Measurements from ENCODE around the gene PLXNB2.

Gene PLXNB2

GRCh38 chr22:50305923-50306566 is 1.4 kb downstream of the PLXNB2 start:
- Histone ChIP-seq H3K27me3 (ENCODE audit: low read depth, low read length) (no peaks in the 10 kb centered on the region), H4K20me1 (ENCODE audit: insufficient read depth, low read length) (peaks cover 27% of the 10 kb centered on the region), H3K4me1 (ENCODE audit: low read length) (peaks cover 43% of the 10 kb centered on the region), H3K9me3 (ENCODE audit: insufficient read depth, low read length) (no peaks in the 10 kb centered on the region), H3K4me2 (ENCODE audit: low read length) (peak overlapping the region; percentile 90), H3K9ac (ENCODE audit: low read length) (peak overlapping the region; percentile 95), H3K27ac (ENCODE audit: low read length) (peak overlapping the region; percentile 92), H3K36me3 (replicated peaks; ENCODE audit: low read depth, low read length) (no peaks in the 10 kb centered on the region), H3K4me3 (ENCODE audit: low read length) (peak overlapping the region; percentile 86), H2AFZ (ENCODE audit: low read depth, low read length) (no peak overlapping the region), H3K79me2 (ENCODE audit: low read length) (peaks cover 60% of the 10 kb centered on the region)
- TF ChIP-seq, protein P1, sequence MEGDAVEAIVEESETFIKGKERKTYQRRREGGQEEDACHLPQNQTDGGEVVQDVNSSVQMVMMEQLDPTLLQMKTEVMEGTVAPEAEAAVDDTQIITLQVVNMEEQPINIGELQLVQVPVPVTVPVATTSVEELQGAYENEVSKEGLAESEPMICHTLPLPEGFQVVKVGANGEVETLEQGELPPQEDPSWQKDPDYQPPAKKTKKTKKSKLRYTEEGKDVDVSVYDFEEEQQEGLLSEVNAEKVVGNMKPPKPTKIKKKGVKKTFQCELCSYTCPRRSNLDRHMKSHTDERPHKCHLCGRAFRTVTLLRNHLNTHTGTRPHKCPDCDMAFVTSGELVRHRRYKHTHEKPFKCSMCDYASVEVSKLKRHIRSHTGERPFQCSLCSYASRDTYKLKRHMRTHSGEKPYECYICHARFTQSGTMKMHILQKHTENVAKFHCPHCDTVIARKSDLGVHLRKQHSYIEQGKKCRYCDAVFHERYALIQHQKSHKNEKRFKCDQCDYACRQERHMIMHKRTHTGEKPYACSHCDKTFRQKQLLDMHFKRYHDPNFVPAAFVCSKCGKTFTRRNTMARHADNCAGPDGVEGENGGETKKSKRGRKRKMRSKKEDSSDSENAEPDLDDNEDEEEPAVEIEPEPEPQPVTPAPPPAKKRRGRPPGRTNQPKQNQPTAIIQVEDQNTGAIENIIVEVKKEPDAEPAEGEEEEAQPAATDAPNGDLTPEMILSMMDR (IDR thresholded peaks at IDR 0.05; ENCODE audit: low read depth, low read length) = no peak
- TF ChIP-seq EZH2phosphoT487 (IDR thresholded peaks at IDR 0.05; ENCODE audit: low read depth) = no peak

DNA sequence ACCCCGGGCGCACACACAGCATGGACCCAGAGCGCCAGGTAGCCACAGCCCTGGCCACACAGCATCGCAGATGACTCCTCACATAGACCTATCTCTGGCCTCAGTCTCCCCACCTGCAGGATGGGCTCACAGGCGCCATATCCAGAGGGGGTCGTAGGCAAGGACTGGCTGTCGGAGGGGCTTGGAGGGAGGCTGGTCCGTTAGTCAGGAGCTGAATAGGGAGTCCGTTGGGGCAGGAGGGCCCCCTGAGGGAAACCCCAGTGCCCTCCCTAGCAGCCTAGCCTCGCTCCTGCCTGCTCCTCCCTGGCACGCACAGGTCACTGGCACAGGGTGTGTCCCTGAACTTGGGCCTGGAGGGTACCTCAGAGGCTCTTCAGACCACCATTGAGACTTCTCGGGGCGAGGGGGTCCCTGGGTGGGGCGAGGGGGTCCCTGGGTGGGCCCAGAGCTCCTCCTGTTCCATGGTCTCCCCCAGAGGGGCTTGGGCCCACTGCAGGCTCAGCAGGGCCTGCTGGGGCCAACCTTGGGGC is 2.0 kb downstream of the PLXNB2 start:
- TF ChIP-seq EZH2phosphoT487 (IDR thresholded peaks at IDR 0.05; ENCODE audit: low read depth) = no peak
- TF ChIP-seq, protein P1 (IDR thresholded peaks at IDR 0.05; ENCODE audit: low read depth, low read length) = no peak
- Histone ChIP-seq H4K20me1 (ENCODE audit: insufficient read depth, low read length) (peaks cover 32% of the 10 kb centered on the region), H3K27ac (ENCODE audit: low read length) (peak overlapping the region; percentile 92), H3K4me2 (ENCODE audit: low read length) (peak overlapping the region; percentile 90), H3K9ac (ENCODE audit: low read length) (peak overlapping the region; percentile 95), H3K4me1 (ENCODE audit: low read length) (peaks cover 43% of the 10 kb centered on the region), H3K36me3 (replicated peaks; ENCODE audit: low read depth, low read length) (no peaks in the 10 kb centered on the region), H3K79me2 (ENCODE audit: low read length) (peaks cover 65% of the 10 kb centered on the region), H3K27me3 (ENCODE audit: low read depth, low read length) (no peaks in the 10 kb centered on the region), H2AFZ (ENCODE audit: low read depth, low read length) (no peak overlapping the region), H3K9me3 (ENCODE audit: insufficient read depth, low read length) (no peaks in the 10 kb centered on the region), H3K4me3 (ENCODE audit: low read length) (peak overlapping the region; percentile 86)

DNA sequence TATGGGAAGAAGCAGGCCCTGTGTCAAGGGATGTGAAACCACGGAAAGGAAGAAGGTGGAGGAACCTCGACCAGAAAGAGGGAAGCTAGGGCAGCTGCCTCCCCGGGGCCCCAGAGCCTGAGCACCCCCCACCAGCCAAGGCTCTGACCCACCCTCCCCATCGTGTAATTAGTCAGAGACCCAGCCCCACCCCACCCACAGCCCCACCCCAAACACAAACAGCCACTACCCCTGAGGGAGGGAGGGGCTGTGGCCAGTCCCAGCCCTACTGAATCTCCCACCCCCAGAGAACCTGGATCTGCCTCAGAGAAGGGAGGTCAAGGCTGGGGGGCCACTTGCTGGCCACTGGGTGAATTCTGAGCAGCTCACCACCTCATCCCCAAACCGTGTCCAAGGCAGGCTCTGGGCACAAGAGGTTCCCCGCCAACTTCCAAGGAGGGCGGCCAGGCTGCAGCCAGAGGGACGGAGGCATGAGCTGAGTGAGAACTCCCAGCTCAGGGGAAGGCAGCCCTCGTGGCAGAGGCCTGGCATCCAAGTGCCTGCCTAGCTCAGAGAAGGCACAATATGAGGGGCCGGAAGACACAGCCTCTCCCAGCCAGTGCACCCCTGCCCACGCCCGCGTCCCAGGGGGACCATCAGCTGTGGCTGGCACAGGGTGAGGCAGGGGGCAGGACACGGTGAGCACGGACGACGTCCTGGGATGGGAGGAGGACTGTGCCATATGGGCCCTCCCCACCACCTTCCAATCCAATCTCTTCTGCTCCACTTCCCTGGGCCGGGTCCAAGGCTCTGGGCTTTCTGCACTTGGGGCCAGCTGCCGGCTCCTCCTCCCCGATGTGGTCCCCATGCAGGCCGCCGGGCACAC is 2.7 kb downstream of the PLXNB2 start:
- Histone ChIP-seq H3K9me3 (ENCODE audit: insufficient read depth, low read length) (no peaks in the 10 kb centered on the region), H3K4me2 (ENCODE audit: low read length) (peak overlapping the region; percentile 90), H4K20me1 (ENCODE audit: insufficient read depth, low read length) (peaks cover 32% of the 10 kb centered on the region), H2AFZ (ENCODE audit: low read depth, low read length) (no peak overlapping the region), H3K9ac (ENCODE audit: low read length) (peak overlapping the region; percentile 95), H3K4me1 (ENCODE audit: low read length) (peaks cover 43% of the 10 kb centered on the region), H3K79me2 (ENCODE audit: low read length) (peaks cover 71% of the 10 kb centered on the region), H3K4me3 (ENCODE audit: low read length) (peak overlapping the region; percentile 86), H3K27ac (ENCODE audit: low read length) (peak overlapping the region; percentile 92), H3K36me3 (replicated peaks; ENCODE audit: low read depth, low read length) (no peaks in the 10 kb centered on the region), H3K27me3 (ENCODE audit: low read depth, low read length) (no peaks in the 10 kb centered on the region)
- TF ChIP-seq, protein P1 (IDR thresholded peaks at IDR 0.05; ENCODE audit: low read depth, low read length) = no peak
- no peak for TF ChIP-seq EZH2phosphoT487 (IDR thresholded peaks at IDR 0.05; ENCODE audit: low read depth)

Data from OCI-LY3 (cell line).